Measurements from ENCODE around the gene TXN2. TPM values are rescaled to one million over a fixed set of nuclear protein-coding genes. Genes with fewer than 3 reads are reported as not detected.

The TXN2 gene
- total RNA-seq = 24.7 and 32.0 TPM in 2 replicates

GRCh38 chr22:36481393-36482168 is at the start of gene TXN2:
Gene TXN2, minus strand, starts transcription at chr22:36481640. Its CDS starts 803 bp downstream, at chr22:36480837.

DNA sequence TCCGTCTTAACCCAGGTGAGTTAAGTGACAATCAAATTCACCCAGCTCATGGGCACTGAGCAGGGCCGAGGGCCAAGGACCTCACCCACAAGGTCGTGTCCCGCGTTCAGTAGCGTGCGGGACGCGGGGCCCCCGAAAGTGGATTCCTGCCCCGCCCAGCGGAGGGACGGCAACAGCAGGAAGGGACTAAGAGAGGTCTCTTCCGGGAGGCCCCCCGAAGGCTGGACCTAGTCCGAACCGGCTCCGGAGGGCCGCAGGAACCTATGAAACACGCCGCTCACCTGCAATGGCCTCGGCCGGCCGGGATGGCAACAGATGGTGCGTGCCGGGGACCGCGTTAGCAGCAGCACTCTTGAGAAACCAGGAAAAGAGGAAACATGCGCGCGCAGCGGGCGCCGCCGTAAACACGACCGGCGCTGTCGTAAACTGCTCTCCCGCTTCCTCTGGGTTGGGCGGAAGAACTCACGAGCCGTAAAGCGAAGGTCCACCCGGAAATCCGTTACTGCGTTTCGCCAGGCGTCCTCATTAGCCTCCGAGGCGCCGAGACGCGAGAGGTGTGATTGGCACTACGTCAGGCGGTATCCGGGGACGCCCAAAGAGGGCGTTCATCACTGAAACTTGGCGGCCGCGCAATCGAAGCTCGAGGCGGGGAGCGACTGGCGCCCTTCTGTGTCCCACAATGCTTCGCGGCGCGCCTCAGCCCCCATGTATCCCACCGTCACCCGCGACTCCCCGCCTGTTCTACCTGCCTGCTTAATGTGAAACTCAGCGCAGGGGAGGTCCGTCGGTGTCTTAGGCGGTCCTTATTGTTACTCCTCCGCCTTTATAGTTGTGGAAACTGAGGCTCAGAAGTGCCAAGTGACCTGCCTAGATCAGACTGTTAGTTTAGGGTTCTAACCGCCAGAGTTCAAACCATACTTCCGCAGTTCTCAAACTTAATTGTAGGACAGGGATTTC is 47.6 kb upstream of the TXN2 start, which contains the start of gene EIF3D:
TSS of gene EIF3D (minus strand) at position 372 of the 957 bp plus-strand sequence. CDS start 3,045 bp downstream, outside the sequence.

GRCh38 chr22:36506637-36507517 is 25.4 kb upstream of the TXN2 start, which contains the start of gene FOXRED2:
Gene FOXRED2, minus strand, starts transcription at chr22:36507040. Its CDS starts 618 bp downstream, at chr22:36506422.

Small RNA genes lying within 50 kb of the gene (small RNA-seq; reads per million reads assigned to genes)
- not detected for gene RF00019

Other genes with a start within 250 kb of the TXN2 start
- gene APOL2, start 242.1 kb downstream of the TXN2 start, total RNA-seq = 10.0 and 14.1 TPM in 2 replicates
- gene APOL1, start 228.5 kb downstream of the TXN2 start, total RNA-seq = under 0.01 and 0.39 TPM in 2 replicates
- 204 and 625 TPM in 2 replicates for gene MYH9, start 93.7 kb downstream of the TXN2 start, total RNA-seq
- 5.1 and 6.7 TPM in 2 replicates for gene FOXRED2, start 25.4 kb upstream of the TXN2 start, total RNA-seq
- 348 and 396 TPM in 2 replicates for gene EIF3D, start 47.5 kb upstream of the TXN2 start, total RNA-seq
- gene CACNG2, start 222.1 kb upstream of the TXN2 start, total RNA-seq = not detected in 2 replicates